NOMO-1 treated with dmso at 0.1 percent for 144 hours (cell line): ENCODE data around the gene WDR88.
"Not testable (repeated sequence)": the region's sequence is repeated elsewhere in the genome, so short reads cannot be mapped to it uniquely, and the experiment has no call there.

Experiments used
- DNase-seq: peaks from one replicate; lab custom pipeline; 2025; ENCODE audit not compliant: unreplicated experiment; lab: John Stamatoyannopoulos, UW

The WDR88 gene

GRCh38 chr19:33196446-33197193 is 64.7 kb downstream of the WDR88 start:
- no peak for DNase-seq

- no peak for DNase-seq
These were observed 65.7 kb downstream of the WDR88 start for GRCh38 chr19:33197591-33198000.

- DNase-seq, result no peak
These were observed 66.3 kb downstream of the WDR88 start for GRCh38 chr19:33198169-33198568.

DNA sequence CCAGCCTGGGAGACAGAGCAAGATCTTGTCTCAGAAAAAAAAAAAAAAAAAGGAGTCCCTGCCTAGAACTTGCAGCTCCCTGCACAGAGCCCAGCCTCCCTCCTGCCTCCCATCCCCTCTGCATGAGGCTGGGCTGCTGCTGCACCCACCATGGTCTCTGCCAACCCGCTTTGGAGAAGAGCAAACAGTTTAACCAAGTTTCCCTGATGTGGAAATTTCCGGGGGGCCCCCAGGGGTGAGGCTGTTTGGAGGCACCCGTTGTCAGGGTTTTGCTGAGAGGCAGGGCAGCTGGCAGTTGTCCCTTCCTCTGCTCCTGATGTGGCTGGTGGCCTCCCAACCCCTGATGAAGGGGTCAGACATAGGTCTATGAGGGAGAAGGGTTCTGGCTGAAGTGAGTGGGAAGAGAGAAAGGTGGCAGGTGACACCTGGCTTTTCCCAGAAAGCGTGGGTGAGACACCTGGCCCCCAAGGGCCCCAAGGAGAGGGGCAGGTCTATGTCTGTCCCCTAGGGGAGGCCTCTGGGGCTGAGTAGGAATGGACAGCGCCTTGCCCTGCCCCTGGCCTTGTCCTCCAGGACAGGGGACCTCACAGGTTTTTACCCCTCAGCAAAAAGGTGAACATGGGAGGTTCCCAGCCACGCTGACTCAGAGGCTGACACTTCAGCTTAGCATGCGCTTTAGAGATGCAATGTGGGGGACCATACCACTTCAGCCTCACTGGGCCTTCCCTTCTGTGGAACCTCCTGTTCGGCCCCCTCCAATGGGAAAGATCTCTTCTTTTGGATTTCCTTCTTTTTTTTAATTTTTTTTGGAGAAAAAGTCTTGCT is 67.7 kb downstream of the WDR88 start:
- no peak for DNase-seq

- no peak for DNase-seq
These were observed 69.6 kb downstream of the WDR88 start for GRCh38 chr19:33201473-33201872.

DNA sequence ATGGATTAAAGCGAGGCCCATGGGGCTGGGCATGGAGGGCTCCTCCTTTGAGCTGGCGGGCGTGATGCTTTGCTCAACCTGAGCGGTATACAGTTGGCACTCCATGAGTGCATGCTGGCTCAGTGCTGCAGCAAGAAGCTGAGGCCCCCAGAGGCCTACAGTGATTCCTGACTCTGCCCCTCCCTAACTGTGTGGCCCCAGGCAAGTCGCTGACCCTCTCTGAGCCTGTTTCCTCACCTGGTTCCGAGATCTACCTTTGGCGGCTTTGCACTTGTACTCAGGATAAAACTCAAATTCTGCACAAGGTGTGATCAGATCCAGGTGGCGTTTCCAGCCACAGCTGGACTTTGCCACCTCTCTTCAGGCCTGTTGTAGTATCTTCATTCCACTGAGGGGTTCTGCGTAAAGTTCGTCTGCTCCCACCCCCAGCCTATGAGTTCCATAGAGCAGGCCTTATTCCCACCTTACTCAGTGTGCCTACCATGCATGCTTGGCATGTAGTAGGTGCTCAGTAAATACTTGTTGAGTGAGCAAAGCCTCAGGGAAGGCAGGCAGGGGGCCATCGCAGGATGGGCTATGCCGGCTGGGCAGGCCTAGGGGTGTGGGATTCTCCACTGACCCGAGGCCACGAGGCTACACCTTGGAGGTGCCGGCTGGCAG is 70.1 kb downstream of the WDR88 start:
- DNase-seq, result no peak

DNA sequence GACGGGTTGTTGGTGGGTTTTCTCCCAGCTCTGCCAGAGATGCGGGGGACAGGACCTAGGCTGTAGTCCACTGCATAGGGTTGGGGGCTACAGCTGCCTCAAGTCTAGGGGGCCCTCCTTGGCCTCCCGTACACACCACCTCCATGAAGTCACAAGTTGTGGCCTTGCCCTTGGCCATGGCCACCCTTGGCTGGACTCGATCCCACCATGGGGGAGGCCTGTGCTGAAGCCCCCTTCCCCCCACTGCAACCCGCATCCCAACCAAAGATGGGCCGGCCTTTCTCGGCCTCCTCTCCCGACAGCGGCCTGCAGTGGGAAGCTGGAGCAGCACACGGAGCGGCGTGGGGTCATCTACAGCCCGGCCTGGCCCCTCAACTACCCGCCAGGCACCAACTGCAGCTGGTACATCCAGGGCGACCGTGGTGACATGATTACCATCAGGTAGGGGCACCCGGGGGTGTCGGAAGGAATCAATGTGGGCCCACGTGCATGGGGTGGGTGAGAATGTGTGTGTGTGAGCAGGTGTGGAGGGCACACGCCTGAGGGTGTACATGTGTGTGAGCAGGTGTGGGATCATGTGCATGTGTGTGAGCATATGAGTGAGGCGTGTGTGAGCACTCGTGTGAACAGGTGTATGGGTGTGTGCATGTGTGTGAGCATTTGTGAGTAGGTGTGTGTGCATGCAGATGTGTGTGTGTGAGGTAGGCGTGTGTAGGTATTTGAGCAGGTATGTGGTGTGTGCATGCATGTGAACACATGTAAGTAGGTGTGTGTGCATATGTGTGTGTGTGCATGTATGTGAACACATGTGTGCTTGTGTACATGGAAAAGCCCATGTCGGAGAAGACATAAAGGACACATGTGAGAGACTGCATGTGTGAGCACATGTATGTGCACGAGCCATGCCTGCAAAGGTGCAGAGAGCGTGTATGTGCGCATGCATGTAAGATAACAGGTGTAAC is 70.9 kb downstream of the WDR88 start:
- no peak for DNase-seq

DNA sequence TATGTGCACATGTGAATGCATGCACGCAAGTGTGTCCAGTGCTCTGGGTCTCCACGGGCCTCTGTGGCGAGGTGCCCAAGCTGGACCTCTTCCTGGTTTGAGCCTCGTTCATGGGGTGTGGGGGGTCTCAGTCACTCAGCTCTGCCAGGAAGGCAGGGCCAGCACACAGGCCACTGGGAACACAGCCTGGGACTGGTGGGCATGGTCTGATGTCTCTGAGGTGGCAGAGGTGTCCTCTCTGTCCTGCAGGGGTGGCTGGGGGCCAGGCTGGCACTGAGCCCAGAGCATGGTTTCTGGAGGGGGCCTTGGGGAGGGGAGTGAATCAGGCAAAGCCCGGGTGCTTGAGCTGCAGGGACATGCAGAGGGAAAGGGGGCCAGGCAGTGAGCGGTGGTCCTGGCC is 71.6 kb downstream of the WDR88 start:
- DNase-seq, result no peak

DNA sequence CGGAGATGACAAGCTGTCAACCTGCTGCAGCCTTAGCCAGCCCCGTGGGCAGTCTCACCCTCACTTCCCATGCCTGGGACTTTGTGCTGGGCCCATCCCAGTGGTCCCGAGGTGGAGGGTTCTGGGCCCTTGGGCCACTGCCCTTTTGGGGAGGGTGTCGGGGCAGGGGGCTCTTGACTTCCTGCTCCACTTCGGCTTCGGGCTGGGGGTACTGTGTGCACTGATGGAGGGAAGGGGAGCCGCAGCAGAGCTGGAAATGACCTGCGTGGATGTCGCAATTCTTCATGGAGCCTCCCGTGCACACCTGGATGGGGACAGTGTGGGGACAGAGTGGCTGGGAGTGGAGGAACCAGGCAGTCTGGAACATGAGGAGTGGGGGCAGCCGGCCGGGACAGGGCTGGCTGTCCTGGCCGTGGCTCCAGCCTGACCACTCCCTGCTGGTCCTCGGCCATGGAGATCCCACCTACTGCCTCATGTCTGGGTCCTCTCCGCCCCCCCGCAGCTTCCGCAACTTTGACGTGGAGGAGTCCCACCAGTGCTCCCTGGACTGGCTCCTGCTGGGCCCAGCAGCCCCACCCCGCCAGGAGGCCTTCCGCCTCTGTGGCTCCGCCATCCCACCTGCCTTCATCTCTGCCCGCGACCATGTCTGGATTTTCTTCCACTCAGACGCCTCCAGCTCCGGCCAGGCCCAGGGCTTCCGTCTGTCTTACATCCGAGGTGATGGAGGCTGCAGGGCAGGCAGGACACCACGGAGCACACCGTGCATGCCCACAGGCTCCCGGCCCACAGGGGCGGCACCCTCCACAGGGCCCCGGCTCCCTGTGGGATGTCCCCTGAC is 72.4 kb downstream of the WDR88 start:
- DNase-seq, result no peak

DNA sequence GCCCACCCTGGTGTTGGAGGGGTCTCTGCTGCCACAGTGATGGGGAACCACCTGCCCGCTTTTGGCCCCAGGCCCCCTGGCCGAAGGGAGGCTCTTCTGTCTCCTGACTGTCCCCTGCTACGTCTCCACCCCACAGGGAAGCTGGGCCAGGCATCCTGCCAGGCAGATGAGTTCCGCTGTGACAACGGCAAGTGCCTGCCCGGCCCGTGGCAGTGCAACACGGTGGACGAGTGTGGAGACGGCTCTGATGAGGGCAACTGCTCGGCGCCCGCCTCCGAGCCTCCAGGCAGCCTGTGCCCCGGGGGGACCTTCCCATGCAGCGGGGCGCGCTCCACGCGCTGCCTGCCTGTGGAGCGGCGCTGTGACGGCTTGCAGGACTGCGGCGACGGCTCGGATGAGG is 73.2 kb downstream of the WDR88 start:
- no peak for DNase-seq

DNA sequence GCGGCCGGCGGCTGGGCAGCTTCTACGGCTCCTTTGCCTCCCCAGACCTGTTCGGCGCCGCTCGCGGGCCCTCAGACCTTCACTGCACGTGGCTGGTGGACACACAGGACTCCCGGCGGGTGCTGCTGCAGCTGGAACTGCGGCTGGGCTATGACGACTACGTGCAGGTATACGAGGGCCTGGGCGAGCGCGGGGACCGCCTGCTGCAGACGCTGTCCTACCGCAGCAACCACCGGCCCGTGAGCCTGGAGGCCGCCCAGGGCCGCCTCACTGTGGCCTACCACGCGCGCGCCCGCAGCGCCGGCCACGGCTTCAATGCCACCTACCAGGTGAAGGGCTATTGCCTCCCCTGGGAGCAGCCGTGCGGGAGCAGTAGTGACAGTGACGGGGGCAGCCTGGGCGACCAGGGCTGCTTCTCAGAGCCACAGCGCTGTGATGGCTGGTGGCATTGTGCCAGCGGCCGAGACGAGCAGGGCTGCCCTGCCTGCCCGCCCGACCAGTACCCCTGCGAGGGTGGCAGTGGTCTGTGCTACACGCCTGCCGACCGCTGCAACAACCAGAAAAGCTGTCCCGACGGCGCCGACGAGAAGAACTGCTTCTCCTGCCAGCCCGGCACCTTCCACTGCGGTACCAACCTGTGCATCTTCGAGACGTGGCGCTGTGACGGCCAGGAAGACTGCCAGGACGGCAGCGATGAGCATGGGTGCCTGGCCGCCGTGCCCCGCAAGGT is 73.8 kb downstream of the WDR88 start:
- no peak for DNase-seq

DNA sequence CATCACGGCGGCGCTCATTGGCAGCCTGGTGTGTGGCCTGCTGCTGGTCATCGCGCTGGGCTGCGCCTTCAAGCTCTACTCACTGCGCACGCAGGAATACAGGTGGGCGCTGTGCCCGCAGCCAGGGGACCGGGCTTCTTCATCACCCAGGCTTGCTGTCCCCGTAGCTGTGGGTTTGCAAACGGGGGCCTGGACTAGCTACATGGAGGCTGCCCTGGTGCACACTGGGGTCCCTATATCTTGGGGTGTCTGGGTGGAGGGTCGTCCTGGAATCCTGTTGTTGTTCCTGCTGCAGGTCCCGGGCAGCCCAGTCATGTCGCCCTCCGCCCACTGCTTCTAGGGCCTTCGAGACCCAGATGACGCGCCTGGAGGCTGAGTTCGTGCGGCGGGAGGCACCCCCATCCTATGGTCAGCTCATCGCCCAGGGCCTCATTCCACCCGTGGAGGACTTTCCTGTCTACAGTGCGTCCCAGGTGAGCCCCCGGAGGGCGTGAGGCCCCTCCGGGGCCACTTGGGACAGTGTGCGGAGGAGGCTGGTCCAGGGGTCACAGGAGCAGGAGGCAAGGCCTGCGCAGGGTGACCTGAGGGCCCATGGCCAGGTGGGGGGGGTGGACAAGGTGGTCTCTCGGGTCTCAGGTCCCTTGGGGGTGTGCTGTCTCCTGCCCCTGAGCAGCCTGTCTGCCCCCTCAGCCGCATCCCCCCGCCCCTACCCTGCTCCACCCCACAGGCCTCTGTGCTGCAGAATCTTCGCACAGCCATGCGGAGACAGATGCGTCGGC is 74.5 kb downstream of the WDR88 start:
- DNase-seq, result no peak

- DNase-seq, result no peak
These were observed 75.2 kb downstream of the WDR88 start for GRCh38 chr19:33207040-33207620.

GRCh38 chr19:33207903-33208302 is 76.0 kb downstream of the WDR88 start:
- DNase-seq, result no peak

GRCh38 chr19:33208371-33208895 is 76.5 kb downstream of the WDR88 start:
- peak; percentile 43 for DNase-seq

DNA sequence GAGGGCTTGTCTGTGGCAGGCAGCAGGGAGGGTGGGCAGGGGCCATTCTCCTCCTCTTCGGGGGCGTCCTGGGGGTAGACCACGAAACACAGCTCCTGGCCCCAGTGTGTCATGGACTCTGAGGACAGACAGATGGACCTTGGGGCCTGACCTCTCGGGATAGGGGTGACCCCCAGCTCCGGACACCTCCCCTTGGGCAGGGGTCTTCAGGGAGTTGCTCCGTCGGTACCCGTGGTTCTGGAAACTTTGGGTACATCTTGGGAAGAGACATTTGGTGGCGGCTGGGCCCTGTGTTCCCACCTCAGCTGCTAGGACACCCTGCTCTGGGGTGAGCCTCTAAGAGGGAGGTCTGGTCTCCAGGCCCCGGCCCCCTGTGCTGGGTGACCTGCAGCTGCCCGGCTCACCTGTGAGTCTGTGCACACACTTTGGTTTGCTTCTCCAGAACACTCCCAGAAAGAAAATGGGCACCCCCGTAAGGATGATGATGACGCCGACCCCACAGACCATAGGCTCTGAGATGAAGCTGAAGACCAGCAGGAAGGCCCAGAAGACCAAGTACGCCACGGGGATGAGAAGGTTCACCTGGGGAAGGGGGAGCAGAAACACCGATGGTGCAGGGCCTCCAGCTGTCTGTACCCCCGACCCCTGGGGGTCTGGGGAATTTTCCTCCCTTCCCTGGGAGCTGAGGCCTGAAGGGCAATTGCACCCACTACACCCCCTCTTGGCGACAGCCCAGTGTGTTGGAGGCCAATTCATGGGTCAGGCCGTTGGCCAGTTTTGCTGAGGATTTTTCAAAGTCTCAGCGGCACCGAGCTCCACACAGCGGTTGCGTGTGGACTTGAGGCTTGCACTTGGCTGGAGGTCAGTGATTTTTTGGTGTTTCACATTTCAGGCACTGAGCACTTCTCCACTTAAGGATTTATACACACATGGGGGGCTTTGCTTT is 77.3 kb downstream of the WDR88 start:
- no peak for DNase-seq

DNA sequence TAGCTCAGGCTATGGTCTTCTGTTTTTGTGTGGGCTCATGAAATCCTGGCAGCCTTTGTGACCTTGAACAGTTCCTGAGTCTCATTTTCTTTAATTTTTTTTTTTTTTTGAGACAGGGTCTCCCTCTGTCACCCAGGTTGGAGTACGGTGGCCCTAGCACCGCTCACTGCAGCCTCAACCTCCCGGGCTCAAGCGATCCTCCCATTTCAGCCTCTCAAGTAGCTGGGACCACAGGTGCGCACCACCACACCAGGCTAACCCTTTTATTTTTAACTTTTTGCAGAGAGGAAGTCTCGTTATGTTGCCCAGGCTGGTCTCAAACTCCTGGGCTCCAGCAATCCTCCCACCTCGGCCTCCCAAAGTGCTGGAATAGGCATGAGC is 77.9 kb downstream of the WDR88 start:
- DNase-seq, result not testable (repeated sequence)
